ENCODE measurements around the gene FXYD7.

GRCh38 chr19:35132254-35132653 lies 10.8 kb upstream of the FXYD7 start:
- no peak for TF ChIP-seq POLR2AphosphoS5 (IDR thresholded peaks at IDR 0.05; ENCODE audit: low read depth, low read length)
- TF ChIP-seq, protein P1, sequence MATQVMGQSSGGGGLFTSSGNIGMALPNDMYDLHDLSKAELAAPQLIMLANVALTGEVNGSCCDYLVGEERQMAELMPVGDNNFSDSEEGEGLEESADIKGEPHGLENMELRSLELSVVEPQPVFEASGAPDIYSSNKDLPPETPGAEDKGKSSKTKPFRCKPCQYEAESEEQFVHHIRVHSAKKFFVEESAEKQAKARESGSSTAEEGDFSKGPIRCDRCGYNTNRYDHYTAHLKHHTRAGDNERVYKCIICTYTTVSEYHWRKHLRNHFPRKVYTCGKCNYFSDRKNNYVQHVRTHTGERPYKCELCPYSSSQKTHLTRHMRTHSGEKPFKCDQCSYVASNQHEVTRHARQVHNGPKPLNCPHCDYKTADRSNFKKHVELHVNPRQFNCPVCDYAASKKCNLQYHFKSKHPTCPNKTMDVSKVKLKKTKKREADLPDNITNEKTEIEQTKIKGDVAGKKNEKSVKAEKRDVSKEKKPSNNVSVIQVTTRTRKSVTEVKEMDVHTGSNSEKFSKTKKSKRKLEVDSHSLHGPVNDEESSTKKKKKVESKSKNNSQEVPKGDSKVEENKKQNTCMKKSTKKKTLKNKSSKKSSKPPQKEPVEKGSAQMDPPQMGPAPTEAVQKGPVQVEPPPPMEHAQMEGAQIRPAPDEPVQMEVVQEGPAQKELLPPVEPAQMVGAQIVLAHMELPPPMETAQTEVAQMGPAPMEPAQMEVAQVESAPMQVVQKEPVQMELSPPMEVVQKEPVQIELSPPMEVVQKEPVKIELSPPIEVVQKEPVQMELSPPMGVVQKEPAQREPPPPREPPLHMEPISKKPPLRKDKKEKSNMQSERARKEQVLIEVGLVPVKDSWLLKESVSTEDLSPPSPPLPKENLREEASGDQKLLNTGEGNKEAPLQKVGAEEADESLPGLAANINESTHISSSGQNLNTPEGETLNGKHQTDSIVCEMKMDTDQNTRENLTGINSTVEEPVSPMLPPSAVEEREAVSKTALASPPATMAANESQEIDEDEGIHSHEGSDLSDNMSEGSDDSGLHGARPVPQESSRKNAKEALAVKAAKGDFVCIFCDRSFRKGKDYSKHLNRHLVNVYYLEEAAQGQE (IDR thresholded peaks at IDR 0.05; ENCODE audit: insufficient read depth in 1 of 2, low read depth in 2 of 2, low read length in 2 of 2): no peak
- no peak for TF ChIP-seq TAF1 (IDR thresholded peaks at IDR 0.05; ENCODE audit: borderline replicate concordance, insufficient read depth, low read length)
- no peak for TF ChIP-seq SIN3A (IDR thresholded peaks at IDR 0.05; ENCODE audit: borderline replicate concordance, insufficient read depth, low read length)
